CD4-positive, alpha-beta T cell treated with Interleukin-17A for 1 hour (primary cell): ENCODE measurements around the gene LRRC31.
A peak's percentile ranks its signal among the peaks of the same experiment; 100 is the strongest.

Source experiments
- DNase-seq: peaks from one replicate; pipeline ENCODE4 v3.0.0-alpha.2; 2020

LRRC31 gene

DNA sequence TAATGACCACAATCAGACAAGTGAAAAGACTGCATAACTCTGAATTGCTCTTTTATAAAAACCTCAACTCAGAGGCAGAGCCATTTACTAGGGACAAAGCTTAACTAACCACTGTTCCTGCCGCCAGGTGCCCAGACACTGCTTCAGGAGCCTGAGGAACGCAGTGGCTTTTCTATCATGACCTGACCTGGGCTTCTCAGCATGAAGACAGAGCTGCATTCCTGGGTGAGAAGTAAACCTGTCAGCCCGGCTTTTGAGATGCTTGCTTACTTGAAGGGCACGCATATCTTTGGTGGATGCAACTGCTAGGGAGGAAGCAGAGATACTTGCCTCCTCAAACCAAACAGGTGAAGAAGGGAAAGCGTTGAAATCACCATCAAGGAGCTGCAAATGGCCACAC lies 7.9 kb downstream of the LRRC31 start:
- DNase-seq: no peak

GRCh38 chr3:169857811-169858210 lies 11.9 kb downstream of the LRRC31 start:
- DNase-seq: no peak

GRCh38 chr3:169855514-169855913 lies 14.2 kb downstream of the LRRC31 start:
- DNase-seq: no peak

- DNase-seq: no peak
Measured at GRCh38 chr3:169850618-169851017, 19.1 kb downstream of the LRRC31 start.

DNA sequence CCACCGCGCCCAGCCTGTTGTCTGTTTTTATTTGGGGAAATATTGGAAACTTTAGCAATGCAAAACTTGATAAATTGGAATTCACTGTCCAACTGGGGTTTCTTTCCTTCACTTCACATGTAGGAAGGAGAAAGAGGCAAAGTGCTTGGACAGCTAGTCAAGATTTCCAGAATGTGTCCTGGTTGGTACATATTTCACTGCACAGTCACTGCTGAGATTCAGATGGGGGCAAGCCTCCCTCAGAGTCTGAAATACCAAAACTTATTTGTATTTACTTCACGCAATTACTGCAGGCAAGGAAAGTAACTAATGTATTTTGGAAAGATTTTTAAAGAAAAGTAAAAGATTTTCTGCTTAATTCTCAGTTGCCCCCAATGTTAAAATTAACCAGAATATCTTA lies 21.0 kb downstream of the LRRC31 start:
- no peak for DNase-seq

GRCh38 chr3:169847896-169848295 lies 21.8 kb downstream of the LRRC31 start:
- no peak for DNase-seq

- DNase-seq: no peak
Measured at GRCh38 chr3:169846458-169847193, 23.1 kb downstream of the LRRC31 start.

- DNase-seq: no peak
Measured at GRCh38 chr3:169842960-169843359, 26.8 kb downstream of the LRRC31 start.

- DNase-seq: no peak
Measured at GRCh38 chr3:169841171-169841570, 28.6 kb downstream of the LRRC31 start.

- no peak for DNase-seq
Measured at GRCh38 chr3:169838511-169839030, 31.2 kb downstream of the LRRC31 start.

DNA sequence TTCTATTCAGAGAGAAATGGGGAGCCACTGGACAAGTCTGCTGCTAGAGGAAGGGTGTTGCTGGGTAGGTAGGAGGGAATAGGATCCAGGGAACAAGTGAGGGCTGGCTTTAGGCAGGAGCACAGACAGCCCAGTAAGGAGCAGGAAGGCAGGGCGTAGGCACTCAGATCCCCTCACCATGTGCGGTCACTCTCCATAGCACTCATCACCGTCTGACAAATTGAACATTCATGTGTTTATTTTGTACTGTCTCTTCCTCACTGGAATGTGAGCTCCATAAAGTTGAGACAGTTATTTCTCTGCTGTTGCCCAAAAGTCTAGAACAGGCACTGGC lies 32.8 kb downstream of the LRRC31 start:
- DNase-seq: no peak

GRCh38 chr3:169836078-169836941 lies 33.4 kb downstream of the LRRC31 start:
- DNase-seq: no peak

DNA sequence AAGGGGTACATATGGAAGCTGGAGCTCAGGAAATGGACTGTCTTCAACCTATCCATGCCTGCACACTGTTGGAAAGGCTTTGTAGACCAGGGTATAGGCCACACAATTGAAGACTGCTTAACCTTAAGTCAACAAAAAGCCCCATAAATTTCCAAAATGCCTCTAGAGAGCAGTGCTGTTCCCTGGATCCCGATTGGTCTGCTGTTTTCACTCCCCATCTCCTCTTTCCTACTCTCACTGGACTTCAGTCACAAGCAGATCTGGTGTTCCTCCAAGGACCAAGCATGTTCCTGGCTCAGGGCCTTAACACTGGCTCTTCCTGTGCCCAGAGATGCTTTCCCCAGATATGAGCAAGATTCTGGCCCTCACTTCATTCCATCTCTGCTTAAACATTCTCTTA lies 34.2 kb downstream of the LRRC31 start:
- no peak for DNase-seq

- DNase-seq: no peak
Measured at GRCh38 chr3:169827712-169828111, 42.0 kb downstream of the LRRC31 start.

GRCh38 chr3:169825316-169825715 lies 44.4 kb downstream of the LRRC31 start:
- DNase-seq: no peak

DNA sequence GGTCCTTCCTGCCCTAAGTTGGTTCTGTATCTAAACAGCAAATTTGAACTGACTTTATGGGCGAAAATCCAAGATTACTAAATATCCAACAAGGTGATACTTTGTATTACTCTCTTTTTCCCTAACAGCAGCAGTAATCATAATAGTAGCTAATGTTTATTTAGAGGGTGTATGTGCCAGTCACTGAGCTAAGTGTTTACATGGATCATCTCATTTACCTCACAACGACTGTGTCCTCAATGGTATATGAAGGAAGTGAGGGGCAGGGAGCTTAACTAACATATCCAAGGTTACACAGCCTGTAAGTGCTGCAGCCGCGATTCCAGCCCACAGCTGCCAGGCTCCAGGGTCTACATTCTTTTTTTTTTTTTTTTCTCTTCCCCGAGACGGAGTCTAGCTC lies 46.8 kb downstream of the LRRC31 start:
- no peak for DNase-seq

DNA sequence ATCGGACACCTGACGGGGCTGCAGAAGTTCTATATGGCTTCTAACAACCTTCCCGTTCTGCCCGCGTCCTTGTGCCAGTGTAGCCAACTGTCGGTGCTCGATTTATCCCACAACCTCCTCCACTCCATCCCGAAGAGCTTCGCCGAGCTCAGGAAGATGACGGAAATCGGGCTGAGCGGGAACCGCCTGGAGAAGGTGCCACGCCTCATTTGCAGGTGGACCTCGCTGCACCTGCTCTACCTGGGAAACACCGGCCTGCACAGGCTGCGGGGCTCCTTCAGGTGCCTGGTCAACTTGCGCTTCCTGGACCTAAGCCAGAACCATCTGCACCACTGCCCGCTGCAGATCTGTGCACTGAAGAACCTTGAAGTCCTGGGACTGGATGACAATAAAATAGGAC lies 47.2 kb downstream of the LRRC31 start:
- no peak for DNase-seq

GRCh38 chr3:169822091-169822490 lies 47.6 kb downstream of the LRRC31 start:
- DNase-seq: no peak

DNA sequence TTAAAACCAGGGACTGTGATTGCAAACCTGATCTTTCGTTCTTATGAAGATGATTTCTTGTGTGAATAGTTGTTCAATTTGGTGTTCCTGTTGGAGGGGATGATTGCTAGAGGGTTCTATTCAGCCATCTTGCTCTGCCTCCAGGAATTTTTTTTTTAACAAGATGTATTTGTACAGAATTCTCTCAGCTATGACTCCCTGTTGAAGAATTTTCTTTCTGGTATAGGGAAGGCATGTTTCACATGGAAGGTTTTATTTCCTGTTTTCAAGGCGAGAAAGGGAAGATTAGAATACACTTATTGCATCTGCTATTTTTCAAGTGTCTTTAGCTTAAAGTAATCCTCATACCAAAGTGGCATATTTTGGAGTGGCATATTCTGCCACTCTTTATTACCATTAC lies 51.4 kb downstream of the LRRC31 start:
- no peak for DNase-seq

DNA sequence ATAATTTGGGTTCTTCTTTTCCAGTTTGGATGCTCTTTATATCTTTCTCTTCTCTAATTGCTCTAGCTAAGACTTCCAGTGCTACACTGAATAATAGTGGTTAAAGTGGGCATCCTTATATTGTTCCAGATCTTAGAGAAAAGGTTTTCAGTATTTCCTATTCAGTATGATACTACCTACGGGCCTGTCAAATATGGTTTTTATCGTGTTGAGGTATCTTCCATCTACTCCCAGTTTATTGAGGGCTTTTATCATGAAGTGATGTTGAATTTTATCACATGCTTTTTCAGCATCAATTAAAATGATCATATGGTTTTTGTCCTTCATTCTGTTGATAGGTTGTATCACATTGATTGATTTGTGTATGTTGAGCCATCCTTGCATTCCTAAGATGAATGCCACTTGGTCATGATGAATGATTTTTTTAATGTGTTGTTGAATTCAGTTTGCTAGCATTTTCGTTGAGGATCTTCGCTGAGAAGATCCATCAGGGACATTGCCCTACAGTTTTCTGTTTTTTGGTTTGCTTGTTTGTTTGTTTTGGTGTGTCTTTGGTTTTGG lies 54.1 kb downstream of the LRRC31 start:
- no peak for DNase-seq

DNA sequence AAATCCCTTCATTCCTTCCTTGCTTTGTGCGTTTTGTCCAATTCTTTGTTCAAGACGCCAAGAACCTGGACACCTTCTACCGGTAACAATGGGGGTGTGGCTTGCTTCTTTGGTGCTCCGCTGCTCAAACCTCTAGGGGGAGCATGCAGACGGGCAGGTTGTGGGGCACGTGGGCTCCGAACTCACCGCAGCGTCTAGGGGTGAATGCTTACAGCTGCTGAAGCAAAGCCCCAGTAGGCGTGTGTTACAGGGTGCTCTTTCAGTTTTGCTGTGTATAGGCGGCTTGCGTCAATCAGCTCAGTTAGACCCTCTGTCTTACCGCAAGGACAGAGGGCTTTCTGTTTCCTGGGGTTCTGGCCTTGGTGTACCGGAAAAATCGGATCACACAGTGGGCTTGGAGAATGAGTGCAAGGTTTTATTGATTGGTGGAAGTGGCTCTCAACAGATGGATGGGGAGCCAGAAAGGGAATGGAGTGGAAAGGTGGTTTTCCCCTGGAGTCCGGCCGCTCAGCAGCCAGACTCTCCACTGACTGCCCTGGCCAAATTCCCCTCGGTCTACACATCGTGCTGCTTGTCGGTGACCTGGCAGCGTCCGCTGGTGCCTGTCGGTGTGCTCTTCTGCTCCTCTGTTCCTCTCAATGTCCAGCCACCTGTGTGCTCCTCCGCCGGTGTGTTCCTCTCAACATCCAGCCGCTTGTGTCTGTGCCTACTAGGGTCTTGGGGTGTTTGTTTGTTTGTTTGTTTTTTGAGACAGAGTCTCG lies 55.8 kb downstream of the LRRC31 start:
- peak; percentile 83 for DNase-seq

DNA sequence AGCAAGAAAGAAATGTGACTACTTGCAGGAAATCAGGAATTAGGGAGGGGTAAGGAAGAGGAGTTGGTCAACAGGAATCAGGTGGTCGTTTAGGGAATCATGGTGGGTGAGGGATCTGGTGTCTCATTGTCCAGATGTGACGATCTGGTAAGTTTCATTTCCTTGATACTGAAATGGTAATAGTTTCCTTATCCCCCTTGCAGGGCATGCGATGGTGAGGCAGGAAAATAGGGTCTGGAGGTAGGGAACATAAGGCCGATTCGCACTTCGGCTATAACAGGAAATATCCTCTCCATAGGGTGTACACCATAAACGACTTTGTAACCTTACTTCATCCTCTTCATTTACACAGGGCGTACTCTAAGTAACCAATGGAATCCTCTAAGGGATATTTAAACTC lies 56.5 kb downstream of the LRRC31 start:
- DNase-seq: no peak
